GM19099 (cell line): Measurements from ENCODE around the gene PCCA.

ENCODE experiments used
- POLR2A ChIP-seq: IDR thresholded peaks from 3 replicates; pipeline ENCODE4 v1.6.1; 2011; ENCODE audit warnings: low read depth; ENCODE audit not compliant: insufficient read length; ENCODE audit errors: extremely low read depth

Gene PCCA

DNA sequence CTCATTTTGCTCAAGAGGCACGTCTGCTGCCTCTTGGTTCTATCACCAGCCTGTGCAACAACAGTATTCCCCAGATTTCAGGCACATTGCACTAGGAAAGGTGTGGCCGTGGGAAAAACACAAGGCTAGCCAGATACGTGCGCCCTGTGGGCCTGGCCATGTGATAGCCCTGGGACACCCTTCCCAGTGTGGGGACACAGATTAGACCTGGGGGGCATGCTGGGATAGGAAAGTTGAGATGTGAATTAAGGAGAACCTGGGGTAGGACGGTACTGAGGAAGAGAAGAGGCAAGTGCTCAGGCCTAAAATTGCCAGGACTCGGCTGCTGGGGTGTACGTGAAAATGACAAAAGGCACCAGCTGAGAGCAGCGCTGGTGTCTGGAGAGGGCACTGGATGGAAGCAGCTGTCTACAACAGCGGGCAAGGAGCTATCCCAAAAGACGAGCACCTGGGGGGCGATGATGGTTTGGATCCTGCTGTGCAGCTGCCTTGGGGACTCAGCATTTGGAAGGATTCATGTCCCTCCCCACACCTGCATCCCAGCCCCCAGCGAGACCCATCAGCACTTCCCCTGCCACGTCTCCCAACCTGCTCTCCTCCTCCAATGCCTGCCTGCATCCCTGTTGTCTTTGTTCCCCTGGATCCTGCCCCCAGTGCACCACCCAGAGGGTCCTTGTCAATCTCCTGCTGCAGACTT, 445.4 kb downstream of the PCCA start:
- TF ChIP-seq POLR2A, result no peak

- TF ChIP-seq POLR2A, result no peak
These were observed 446.0 kb downstream of the PCCA start for GRCh38 chr13:100534911-100535310.

- no peak for TF ChIP-seq POLR2A
These were observed 446.7 kb downstream of the PCCA start for GRCh38 chr13:100535426-100536135.

DNA sequence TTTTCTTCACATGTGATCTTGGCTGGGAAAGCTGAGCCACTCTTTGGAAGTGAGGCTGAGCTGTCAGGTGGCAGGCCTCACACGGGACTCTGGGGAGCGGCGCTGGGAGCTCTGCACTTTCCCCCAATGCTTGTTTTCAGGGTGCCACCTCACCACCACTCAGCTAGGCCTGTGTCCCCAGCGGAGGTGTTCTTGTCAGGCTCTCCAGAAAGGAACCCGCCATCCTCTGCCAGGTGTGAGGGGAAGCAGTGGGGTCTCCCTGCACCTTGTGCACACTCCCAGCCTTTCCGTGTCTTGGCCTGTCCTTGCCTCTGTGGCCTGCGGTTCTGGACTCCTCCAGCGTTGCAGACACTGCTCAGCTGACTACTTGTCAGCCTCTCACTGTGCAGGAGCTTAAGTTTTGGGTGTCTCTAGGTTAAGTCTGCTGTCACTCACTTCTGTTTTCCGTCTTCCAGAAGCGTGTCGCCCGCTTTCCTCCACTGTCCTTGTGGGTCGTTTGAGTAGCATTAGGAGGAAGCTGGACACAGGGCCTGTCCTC, 447.8 kb downstream of the PCCA start:
- no peak for TF ChIP-seq POLR2A

GRCh38 chr13:100537486-100537885, 448.6 kb downstream of the PCCA start:
- no peak for TF ChIP-seq POLR2A

- TF ChIP-seq POLR2A, result no peak
These were observed 449.1 kb downstream of the PCCA start for GRCh38 chr13:100537951-100538462.

GRCh38 chr13:100540621-100541020, 451.7 kb downstream of the PCCA start:
- TF ChIP-seq POLR2A, result no peak

DNA sequence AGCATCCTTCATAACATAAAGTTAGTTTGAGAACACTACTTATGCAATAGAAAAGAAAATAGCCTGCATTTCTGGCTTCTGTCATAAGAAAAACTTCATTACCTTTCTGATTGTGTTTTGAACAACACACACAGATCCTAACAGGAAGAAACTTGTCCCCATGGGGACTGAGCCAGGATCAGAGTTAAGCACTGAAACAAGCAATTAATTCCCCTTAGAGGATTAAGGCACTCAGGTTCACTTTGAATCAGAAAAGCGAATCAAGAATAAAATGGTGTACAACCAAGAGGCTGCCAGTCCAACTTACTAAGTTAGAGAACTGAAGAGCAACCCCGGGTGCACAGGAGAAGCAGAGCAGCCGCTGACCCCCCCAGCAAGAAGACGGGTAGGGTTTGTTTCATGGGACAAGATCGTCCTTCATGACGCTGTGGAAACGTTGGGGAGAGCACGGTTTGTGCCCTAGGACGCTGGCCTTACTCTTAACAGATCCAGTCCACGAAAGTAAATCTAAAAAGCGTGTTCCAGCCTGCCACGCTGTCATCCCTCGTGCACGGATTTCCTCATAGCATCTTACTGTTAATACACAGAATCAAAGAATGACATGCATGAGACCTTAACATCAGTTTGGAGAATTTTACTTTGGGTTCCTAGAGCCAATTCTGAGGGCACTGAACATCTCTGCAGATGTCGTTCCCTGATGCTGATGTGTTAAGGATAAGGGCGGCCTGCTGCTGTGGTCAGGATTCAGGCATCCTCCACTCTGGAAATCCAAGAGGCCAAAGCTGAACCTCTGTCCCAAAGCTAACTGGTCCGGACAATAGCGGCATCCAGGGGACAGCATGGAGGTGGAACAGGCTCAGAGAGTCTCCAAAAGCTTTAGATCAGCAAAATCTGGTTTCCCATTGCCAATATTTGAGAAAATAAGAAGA, 453.3 kb downstream of the PCCA start:
- no peak for TF ChIP-seq POLR2A

DNA sequence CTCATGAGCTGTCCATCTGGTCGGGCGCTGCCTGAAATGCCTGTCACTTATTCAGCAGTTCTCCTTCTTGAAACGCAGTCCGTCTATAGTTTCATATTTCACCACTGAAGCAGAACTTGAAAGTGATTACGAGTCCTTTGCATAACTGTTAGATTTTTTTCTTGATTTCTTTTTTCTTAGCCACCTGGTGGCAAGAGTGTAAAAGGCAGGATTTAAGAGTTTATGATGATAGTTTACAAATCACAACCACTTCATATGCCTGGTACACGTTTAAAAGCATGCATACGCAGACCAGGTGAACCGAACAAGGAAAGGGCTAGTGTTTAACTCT, 453.9 kb downstream of the PCCA start:
- no peak for TF ChIP-seq POLR2A

- no peak for TF ChIP-seq POLR2A
These were observed 455.1 kb downstream of the PCCA start for GRCh38 chr13:100543872-100544602.

DNA sequence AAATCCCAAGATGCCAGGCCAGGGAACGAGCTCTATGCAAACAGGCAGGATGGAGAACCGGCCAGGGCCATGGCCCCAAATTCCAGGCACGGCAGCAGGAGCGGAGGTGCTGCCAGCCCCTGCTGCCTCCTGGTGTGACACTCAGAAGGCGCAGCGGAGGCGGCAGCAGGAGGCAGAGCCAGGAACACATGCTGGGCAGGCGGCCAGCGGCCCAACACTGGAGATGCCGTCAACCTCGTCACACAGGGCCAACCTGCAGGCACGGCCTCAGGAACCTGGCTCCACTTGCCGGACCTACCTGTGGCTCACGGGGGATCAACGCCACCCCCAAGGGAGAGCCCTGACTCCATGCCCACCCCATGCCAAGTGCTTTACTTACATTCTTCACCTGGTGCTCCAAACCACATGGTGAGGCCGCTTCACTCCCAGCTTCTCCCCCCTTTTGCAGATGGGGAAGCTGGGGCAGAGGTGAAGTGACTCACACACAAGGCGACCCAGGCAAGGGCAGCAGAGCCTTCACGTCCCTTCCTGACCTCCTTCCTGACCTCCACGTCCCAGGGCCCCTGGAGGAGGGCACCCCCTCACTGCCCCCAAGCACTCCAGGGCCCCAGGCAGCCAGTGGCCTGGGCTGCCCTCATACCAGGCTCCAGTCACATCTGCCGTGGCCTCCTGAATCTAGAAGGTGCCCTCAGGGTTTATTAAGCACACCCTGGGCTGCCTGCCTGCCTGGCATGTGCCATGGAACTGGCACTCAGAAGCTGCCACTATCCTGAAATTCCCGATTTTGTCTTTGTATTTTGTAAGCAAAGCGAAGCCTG, 456.2 kb downstream of the PCCA start:
- TF ChIP-seq POLR2A, result no peak

DNA sequence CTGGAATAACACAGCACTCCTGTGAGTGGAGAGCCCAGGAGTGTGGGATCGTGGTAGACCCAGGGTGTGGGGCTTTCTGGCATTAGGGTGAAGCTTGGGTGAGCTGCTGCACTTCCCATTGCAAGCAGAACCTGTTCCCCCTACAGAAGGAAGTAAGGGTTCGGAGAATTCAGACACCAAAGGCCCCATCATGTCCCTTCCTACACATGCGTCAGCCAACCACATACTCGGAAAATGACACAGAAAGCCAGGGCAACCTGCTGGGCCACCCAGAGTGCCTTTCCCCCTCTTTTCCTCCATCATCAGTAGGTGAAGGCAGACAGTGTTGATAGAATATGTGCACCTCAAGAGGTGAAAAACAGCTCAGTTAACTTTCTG, 456.8 kb downstream of the PCCA start:
- TF ChIP-seq POLR2A, result no peak

- TF ChIP-seq POLR2A, result no peak
These were observed 458.0 kb downstream of the PCCA start for GRCh38 chr13:100546713-100547405.
